Endothelial cell of umbilical vein (primary cell): Measurements from ENCODE around the gene PCDH8. TPM values are rescaled to one million over a fixed set of nuclear protein-coding genes. Genes with fewer than 3 reads are reported as not detected.

Experiments used
- BruUV-seq: library from RNA; stranded (reverse); fragments of 400-500 nt; replicated peaks from 2 replicates; lab custom pipeline; 2021; lab: Mats Ljungman, UMichigan
- CTCF ChIA-PET: fragments of 300-600, 350-600 bp; sonication (Branson Sonifier 250); formaldehyde crosslinking; loops from one replicate; lab custom pipeline; 2021; ENCODE audit warnings: antibody characterized with exemption, inconsistent platforms; lab: Charles Lee
- POLR2A ChIA-PET: fragments of 300-600, 350-600 bp; sonication (Branson Sonifier 250); formaldehyde crosslinking; loops from one replicate; lab custom pipeline; 2021; ENCODE audit warnings: antibody characterized with exemption, inconsistent platforms; lab: Charles Lee
- DNase-seq: peaks from one replicate; pipeline ENCODE4 v3.0.0-alpha.2; 2011; ENCODE audit warnings: low read depth, low spot score
- FAIRE-seq: peaks from 2 replicates; lab custom pipeline; 2011; peaks lifted over from hg19 to GRCh38; lab: Jason Lieb, UNC
- H2AFZ ChIP-seq: 2 replicates; pipeline ENCODE4 v1.6.0; 2012; ENCODE audit warnings: low read depth, low read length, control low read depth, inconsistent platforms
- H3K27ac ChIP-seq: 2 replicates; pipeline ENCODE4 v1.5.1; 2011; ENCODE audit warnings: low read depth, mild to moderate bottlenecking, control low read depth, low read length, moderate library complexity; ENCODE audit not compliant: insufficient read depth
- H3K27me3 ChIP-seq, 2 experiments: 2 replicates each; pipeline versions ENCODE4 v1.6.0 to v1.6.1; 2011; ENCODE audit warnings: low read length in 2 of 2, mixed read lengths in 1 of 2; ENCODE audit not compliant: control insufficient read depth in 2 of 2, insufficient read depth in 2 of 2
- H3K36me3 ChIP-seq, 2 experiments: 2 replicates in 1 of 2; 3 replicates in 1 of 2; pipeline ENCODE4 v1.5.1; 2011; ENCODE audit warnings: low read length in 2 of 2, mild to moderate bottlenecking in 1 of 2, moderate library complexity in 1 of 2; ENCODE audit not compliant: control insufficient read depth in 2 of 2, insufficient read depth in 2 of 2; ENCODE audit errors: extremely low read depth in 1 of 2
- H3K4me1 ChIP-seq: 3 replicates; pipeline ENCODE4 v1.5.1; 2011; ENCODE audit warnings: mild to moderate bottlenecking, low read length; ENCODE audit not compliant: control insufficient read depth, insufficient read depth; ENCODE audit errors: extremely low read depth
- H3K4me2 ChIP-seq: 2 replicates; pipeline ENCODE4 v1.6.1; 2011; ENCODE audit warnings: low read length, control low read depth, mixed read lengths; ENCODE audit not compliant: insufficient read depth
- H3K4me3 ChIP-seq, 3 experiments: fragments of 200-600 bp in 1 of 3; sonication (generic), shearing (Covaris generic) in 1 of 3; replicated peaks in 1 of 3; 2 replicates each; pipeline ENCODE4 v1.5.1; 2011 to 2016; ENCODE audit warnings: control low read depth in 3 of 3, low read length in 3 of 3, mild to moderate bottlenecking in 2 of 3, inconsistent platforms in 1 of 3, low read depth in 1 of 3, moderate library complexity in 1 of 3; ENCODE audit not compliant: insufficient read depth in 1 of 3
- H3K79me2 ChIP-seq: 2 replicates; pipeline ENCODE4 v1.6.0; 2012; ENCODE audit warnings: low read length, inconsistent platforms; ENCODE audit not compliant: control insufficient read depth, insufficient read depth
- H3K9ac ChIP-seq: replicated peaks from 2 replicates; pipeline ENCODE3; 2011; ENCODE audit warnings: low read length, control low read depth; ENCODE audit not compliant: insufficient read depth; ENCODE audit errors: extremely low read depth
- H3K9me1 ChIP-seq: replicated peaks from 3 replicates; pipeline ENCODE4 v1.6.0; 2011; ENCODE audit warnings: mild to moderate bottlenecking, low read length; ENCODE audit not compliant: control insufficient read depth, insufficient read depth; ENCODE audit errors: extremely low read depth
- H3K9me3 ChIP-seq: replicated peaks from 2 replicates; pipeline ENCODE4 v1.5.1; 2012; ENCODE audit warnings: low read length, inconsistent platforms; ENCODE audit not compliant: control insufficient read depth, insufficient read depth
- H4K20me1 ChIP-seq: replicated peaks from 2 replicates; pipeline ENCODE3; 2011; ENCODE audit warnings: mild to moderate bottlenecking, low read length; ENCODE audit not compliant: control insufficient read depth, insufficient read depth; ENCODE audit errors: extremely low read depth
- EZH2 ChIP-seq: IDR thresholded peaks from 2 replicates; pipeline ENCODE4 v1.6.1; 2012; ENCODE audit warnings: borderline replicate concordance, low read depth, mild to moderate bottlenecking, moderate library complexity, low read length, inconsistent platforms; ENCODE audit not compliant: severe bottlenecking
- FOS ChIP-seq: IDR thresholded peaks from 2 replicates; pipeline ENCODE4 v1.6.1; 2011; ENCODE audit warnings: mild to moderate bottlenecking, low read length, moderate library complexity, borderline replicate concordance; ENCODE audit not compliant: insufficient read depth
- GATA2 ChIP-seq: IDR thresholded peaks from 2 replicates; pipeline ENCODE4 v1.7.0; 2011; ENCODE audit warnings: low read depth, mild to moderate bottlenecking, moderate library complexity, mixed read lengths, low read length; ENCODE audit not compliant: insufficient read length, insufficient read depth
- JUN ChIP-seq: IDR thresholded peaks from 2 replicates; pipeline ENCODE4 v1.6.1; 2011; ENCODE audit warnings: borderline replicate concordance, low read depth; ENCODE audit not compliant: insufficient read length, insufficient read depth
- MYC ChIP-seq: IDR thresholded peaks from one replicate; pipeline ENCODE4 v1.6.1; 2011; ENCODE audit warnings: mild to moderate bottlenecking, low read depth, low read length
- POLR2A ChIP-seq: IDR thresholded peaks from 2 replicates; pipeline ENCODE4 v1.6.1; 2012; ENCODE audit warnings: low read depth, mild to moderate bottlenecking, control low read depth, low read length
- POLR2AphosphoS5 ChIP-seq: IDR thresholded peaks from 2 replicates; pipeline ENCODE4 v1.6.1; 2012; ENCODE audit warnings: low read depth, mild to moderate bottlenecking, control low read depth, low read length, moderate library complexity; ENCODE audit not compliant: insufficient read depth
- dilution Hi-C: fragments of 300-500 bp; cut with MboI; formaldehyde crosslinking; loops from one replicate; pipeline ENCODE4 v1.15.0; 2019; ENCODE audit warnings: low sequenced_read_pairs; ENCODE audit not compliant: extremely low pct_ligation_motif_present
- intact Hi-C: fragments of 100-400 bp; cut with micrococcal nuclease; formaldehyde crosslinking; loops from one replicate; pipeline ENCODE4 v1.10.0; 2022
- polyA plus RNA-seq, 4 experiments: library from polyadenylated mRNA; depleted of rRNA in 3 of 4; stranded (reverse) in 3 of 4; unstranded in 1 of 4; fragments of >200 nt; gene quantifications; 2 replicates each; pipeline versions ENCODE4 v1.2.1 to v1.2.3, GENCODE V29; 2011 to 2012; ENCODE audit warnings: missing spikeins in 1 of 4
- total RNA-seq: library from RNA; stranded (reverse); gene quantifications from 2 replicates; pipeline ENCODE4 v1.2.3, GENCODE V29; 2021
- TF ChIP-seq, protein P1 (sequence below): IDR thresholded peaks from 2 replicates; pipeline ENCODE4 v1.6.1; 2011; ENCODE audit not compliant: insufficient read depth, insufficient read length
- TF ChIP-seq, protein P2 (sequence below), 2 donors: IDR thresholded peaks; 1 replicate in 1 of 2; 2 replicates in 1 of 2; pipeline ENCODE4 v1.5.1; 2011; ENCODE audit warnings: low read length in 2 of 2, mild to moderate bottlenecking in 2 of 2, moderate library complexity in 2 of 2, control low read depth in 1 of 2, inconsistent platforms in 1 of 2, low read depth in 1 of 2; ENCODE audit not compliant: insufficient read depth in 1 of 2; ENCODE audit errors: extremely low read depth in 1 of 2

Gene PCDH8
- total and polyA plus RNA-seq, 2 donors (not counting 3 experiments of a cell fraction or from before 2014, with no cell fraction given): not detected

DNA sequence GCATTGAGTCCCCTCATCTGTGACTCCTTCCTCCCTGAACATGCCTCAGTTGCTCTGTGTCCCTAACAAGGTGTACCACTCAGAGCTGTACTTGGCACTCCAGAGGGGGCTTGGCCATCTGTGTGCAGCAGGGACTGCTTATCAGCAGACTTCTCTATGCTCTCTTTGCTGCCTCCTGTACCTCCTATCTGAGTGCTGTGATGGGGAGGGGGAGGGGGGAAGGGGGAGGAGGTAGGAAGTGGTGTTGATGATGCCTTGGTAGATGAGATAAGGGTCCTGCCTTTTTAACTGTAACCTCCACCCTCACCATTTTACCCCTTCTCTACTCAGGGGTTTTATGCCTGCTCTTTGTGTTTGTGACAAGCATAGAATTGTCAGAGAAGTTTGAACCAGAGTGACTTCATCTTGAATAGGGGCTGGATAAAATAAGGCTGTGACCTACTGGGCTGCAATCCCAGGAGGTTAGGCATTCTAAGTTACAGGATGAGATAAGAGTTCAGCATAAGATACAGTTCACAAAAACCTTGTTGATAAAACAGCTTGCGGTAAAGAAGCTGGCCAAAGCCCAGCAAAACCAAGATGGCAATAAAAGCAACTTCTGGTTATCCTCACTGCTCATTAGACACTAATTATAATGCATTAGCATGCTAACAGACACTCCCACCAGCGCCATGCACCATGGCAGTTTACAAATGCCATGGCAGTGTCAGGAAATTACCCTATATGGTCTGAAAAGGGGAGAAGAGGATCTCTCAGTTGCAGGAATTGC, 13.2 kb downstream of the PCDH8 start:
- TF ChIP-seq FOS (no peak), JUN (no peak), POLR2AphosphoS5 (no peak), GATA2 (no peak), EZH2 (no peak), MYC (no peak), POLR2A (no peak)
- TF ChIP-seq, protein P1, sequence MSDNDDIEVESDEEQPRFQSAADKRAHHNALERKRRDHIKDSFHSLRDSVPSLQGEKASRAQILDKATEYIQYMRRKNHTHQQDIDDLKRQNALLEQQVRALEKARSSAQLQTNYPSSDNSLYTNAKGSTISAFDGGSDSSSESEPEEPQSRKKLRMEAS: no peak
- TF ChIP-seq, protein P2, sequence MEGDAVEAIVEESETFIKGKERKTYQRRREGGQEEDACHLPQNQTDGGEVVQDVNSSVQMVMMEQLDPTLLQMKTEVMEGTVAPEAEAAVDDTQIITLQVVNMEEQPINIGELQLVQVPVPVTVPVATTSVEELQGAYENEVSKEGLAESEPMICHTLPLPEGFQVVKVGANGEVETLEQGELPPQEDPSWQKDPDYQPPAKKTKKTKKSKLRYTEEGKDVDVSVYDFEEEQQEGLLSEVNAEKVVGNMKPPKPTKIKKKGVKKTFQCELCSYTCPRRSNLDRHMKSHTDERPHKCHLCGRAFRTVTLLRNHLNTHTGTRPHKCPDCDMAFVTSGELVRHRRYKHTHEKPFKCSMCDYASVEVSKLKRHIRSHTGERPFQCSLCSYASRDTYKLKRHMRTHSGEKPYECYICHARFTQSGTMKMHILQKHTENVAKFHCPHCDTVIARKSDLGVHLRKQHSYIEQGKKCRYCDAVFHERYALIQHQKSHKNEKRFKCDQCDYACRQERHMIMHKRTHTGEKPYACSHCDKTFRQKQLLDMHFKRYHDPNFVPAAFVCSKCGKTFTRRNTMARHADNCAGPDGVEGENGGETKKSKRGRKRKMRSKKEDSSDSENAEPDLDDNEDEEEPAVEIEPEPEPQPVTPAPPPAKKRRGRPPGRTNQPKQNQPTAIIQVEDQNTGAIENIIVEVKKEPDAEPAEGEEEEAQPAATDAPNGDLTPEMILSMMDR (IDR thresholded peaks at IDR 0.05; ENCODE audit: extremely low read depth in 1 of 2, insufficient read depth in 1 of 2, low read depth in 1 of 2, low read length in 2 of 2): no peak
- Histone ChIP-seq H4K20me1 (no peaks in the 10 kb centered on the region), H3K36me3 (no peaks in the 10 kb centered on the region), H3K27me3 (no peaks in the 10 kb centered on the region), H3K9me1 (no peaks in the 10 kb centered on the region), H3K4me3 (no peak overlapping the region), H3K4me2 (no peak overlapping the region), H2AFZ (no peak overlapping the region), H3K9ac (no peak overlapping the region), H3K9me3 (no peaks in the 10 kb centered on the region), H3K27ac (no peak overlapping the region), H3K4me1 (no peaks in the 10 kb centered on the region), H3K79me2 (no peaks in the 10 kb centered on the region)
- ChIA-PET CTCF (no interaction called here), POLR2A (no interaction called here)
- no TSS peak for BruUV-seq
- intact Hi-C loops (no loop called here), dilution Hi-C loops (no loop called here)
- no peak for DNase-seq
- no peak for FAIRE-seq
